ENCODE results near the gene SYNCRIP. TPM values are rescaled to one million over a fixed set of nuclear protein-coding genes. Genes with fewer than 3 reads are reported as not detected.

Gene SYNCRIP
- polyA plus RNA-seq, 1 donor from 2014 or later = 111 TPM

DNA sequence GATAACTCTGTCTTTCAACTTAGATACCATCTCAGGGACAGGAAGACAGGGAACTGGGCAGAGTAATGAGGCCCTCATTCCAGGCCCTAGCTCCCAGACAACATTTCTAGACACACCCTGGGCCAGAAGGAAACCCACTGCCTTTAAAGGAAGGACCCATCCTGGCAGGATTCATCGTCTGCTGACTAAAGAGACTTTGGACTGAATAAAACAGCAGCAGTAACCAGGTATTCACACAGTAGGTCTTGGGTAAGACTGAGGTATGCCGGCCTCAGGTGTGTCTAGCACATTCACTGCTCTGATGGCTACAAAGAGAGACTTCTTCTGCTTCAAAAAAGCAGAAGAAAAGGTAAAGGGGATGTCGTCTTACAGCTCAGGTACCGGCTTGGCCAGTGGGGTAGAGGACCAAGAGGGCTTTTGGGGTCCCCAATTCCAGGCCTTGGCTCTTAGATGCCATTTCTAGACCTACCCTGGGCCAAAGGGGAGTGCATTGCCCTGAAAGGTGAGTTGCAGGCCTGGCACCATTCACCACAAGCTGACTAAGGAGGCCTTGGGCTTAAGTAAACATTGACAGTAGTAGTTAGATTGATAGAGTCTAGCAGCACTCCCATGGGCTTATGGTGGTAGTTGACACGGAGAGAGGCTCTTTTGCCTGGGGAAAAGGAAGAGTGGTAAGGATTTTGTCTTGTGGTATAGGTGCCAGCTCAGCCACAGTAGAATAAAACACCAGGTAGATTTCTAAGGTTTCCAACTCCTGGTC is 62.4 kb downstream of the SYNCRIP start:
- Histone ChIP-seq H3K27me3 (ENCODE audit: insufficient read depth, low read depth, low read length) (no peaks in the 10 kb centered on the region), H3K27ac (ENCODE audit: low read length) (no peak overlapping the region), H3F3A (ENCODE audit: insufficient read depth, low read length, poor library complexity, severe bottlenecking) (no peaks in the 10 kb centered on the region), H3K36me3 (ENCODE audit: insufficient read depth, low read length) (no peaks in the 10 kb centered on the region), H3K4me3 (ENCODE audit: low read length) (no peak overlapping the region), H3K9ac (ENCODE audit: low read length) (no peak overlapping the region), H3K4me2 (ENCODE audit: low read length) (no peak overlapping the region), H3K9me2 (ENCODE audit: insufficient read depth, low read length) (no peaks in the 10 kb centered on the region), H4K20me1 (ENCODE audit: insufficient read depth) (no peaks in the 10 kb centered on the region), H3K9me3 (ENCODE audit: low read length) (peaks cover 6% of the 10 kb centered on the region), H2AFZ (ENCODE audit: low read depth, low read length) (no peak overlapping the region), H3K79me2 (replicated peaks; ENCODE audit: insufficient read depth, low read length) (peaks cover 7% of the 10 kb centered on the region)
- TF ChIP-seq TAF1 (IDR thresholded peaks at IDR 0.05; ENCODE audit: low read depth) (no peak), EZH2 (IDR thresholded peaks at IDR 0.05; ENCODE audit: borderline replicate concordance, insufficient read depth, low read length, poor library complexity, severe bottlenecking) (no peak), CTCF (IDR thresholded peaks at IDR 0.05; ENCODE audit: poor library complexity, severe bottlenecking) (no peak), POLR2AphosphoS5 (IDR thresholded peaks at IDR 0.05) (no peak), RAD21 (conservative IDR thresholded peaks at IDR 0.05) (no peak), SMC3 (conservative IDR thresholded peaks at IDR 0.05; ENCODE audit: poor library complexity) (no peak), MXI1 (conservative IDR thresholded peaks at IDR 0.05; ENCODE audit: poor library complexity, severe bottlenecking) (no peak), EP300 (conservative IDR thresholded peaks at IDR 0.05; ENCODE audit: poor library complexity, severe bottlenecking) (no peak)
- TF ChIP-seq, protein P1, sequence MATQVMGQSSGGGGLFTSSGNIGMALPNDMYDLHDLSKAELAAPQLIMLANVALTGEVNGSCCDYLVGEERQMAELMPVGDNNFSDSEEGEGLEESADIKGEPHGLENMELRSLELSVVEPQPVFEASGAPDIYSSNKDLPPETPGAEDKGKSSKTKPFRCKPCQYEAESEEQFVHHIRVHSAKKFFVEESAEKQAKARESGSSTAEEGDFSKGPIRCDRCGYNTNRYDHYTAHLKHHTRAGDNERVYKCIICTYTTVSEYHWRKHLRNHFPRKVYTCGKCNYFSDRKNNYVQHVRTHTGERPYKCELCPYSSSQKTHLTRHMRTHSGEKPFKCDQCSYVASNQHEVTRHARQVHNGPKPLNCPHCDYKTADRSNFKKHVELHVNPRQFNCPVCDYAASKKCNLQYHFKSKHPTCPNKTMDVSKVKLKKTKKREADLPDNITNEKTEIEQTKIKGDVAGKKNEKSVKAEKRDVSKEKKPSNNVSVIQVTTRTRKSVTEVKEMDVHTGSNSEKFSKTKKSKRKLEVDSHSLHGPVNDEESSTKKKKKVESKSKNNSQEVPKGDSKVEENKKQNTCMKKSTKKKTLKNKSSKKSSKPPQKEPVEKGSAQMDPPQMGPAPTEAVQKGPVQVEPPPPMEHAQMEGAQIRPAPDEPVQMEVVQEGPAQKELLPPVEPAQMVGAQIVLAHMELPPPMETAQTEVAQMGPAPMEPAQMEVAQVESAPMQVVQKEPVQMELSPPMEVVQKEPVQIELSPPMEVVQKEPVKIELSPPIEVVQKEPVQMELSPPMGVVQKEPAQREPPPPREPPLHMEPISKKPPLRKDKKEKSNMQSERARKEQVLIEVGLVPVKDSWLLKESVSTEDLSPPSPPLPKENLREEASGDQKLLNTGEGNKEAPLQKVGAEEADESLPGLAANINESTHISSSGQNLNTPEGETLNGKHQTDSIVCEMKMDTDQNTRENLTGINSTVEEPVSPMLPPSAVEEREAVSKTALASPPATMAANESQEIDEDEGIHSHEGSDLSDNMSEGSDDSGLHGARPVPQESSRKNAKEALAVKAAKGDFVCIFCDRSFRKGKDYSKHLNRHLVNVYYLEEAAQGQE (IDR thresholded peaks at IDR 0.05; ENCODE audit: borderline replicate concordance) = no peak

GRCh38 chr6:85579581-85579980 is 63.1 kb downstream of the SYNCRIP start:
- Histone ChIP-seq H2AFZ (ENCODE audit: low read depth, low read length) (no peak overlapping the region), H3K27me3 (ENCODE audit: insufficient read depth, low read depth, low read length) (no peaks in the 10 kb centered on the region), H3F3A (ENCODE audit: insufficient read depth, low read length, poor library complexity, severe bottlenecking) (no peaks in the 10 kb centered on the region), H3K9ac (ENCODE audit: low read length) (no peak overlapping the region), H3K4me3 (ENCODE audit: low read length) (no peak overlapping the region), H3K9me2 (ENCODE audit: insufficient read depth, low read length) (no peaks in the 10 kb centered on the region), H3K9me3 (ENCODE audit: low read length) (peaks cover 6% of the 10 kb centered on the region), H3K4me2 (ENCODE audit: low read length) (no peak overlapping the region), H3K27ac (ENCODE audit: low read length) (no peak overlapping the region), H4K20me1 (ENCODE audit: insufficient read depth) (no peaks in the 10 kb centered on the region), H3K36me3 (ENCODE audit: insufficient read depth, low read length) (no peaks in the 10 kb centered on the region), H3K79me2 (replicated peaks; ENCODE audit: insufficient read depth, low read length) (peaks cover 7% of the 10 kb centered on the region)
- TF ChIP-seq EZH2 (IDR thresholded peaks at IDR 0.05; ENCODE audit: borderline replicate concordance, insufficient read depth, low read length, poor library complexity, severe bottlenecking) (no peak), TAF1 (IDR thresholded peaks at IDR 0.05; ENCODE audit: low read depth) (no peak), POLR2AphosphoS5 (IDR thresholded peaks at IDR 0.05) (no peak), MXI1 (conservative IDR thresholded peaks at IDR 0.05; ENCODE audit: poor library complexity, severe bottlenecking) (no peak), RAD21 (conservative IDR thresholded peaks at IDR 0.05) (no peak), CTCF (IDR thresholded peaks at IDR 0.05; ENCODE audit: poor library complexity, severe bottlenecking) (no peak), SMC3 (conservative IDR thresholded peaks at IDR 0.05; ENCODE audit: poor library complexity) (no peak), EP300 (conservative IDR thresholded peaks at IDR 0.05; ENCODE audit: poor library complexity, severe bottlenecking) (no peak)
- TF ChIP-seq, protein P1 (IDR thresholded peaks at IDR 0.05; ENCODE audit: borderline replicate concordance) = no peak

All from neural cell (in vitro differentiated cells).